Muscle of arm (tissue), 12 donors: ENCODE results near the gene C3orf22. TPM values are rescaled to one million over a fixed set of nuclear protein-coding genes. Genes with fewer than 3 reads are reported as not detected.

Experiments used
- DNase-seq: peaks from one replicate; pipeline ENCODE4 v3.0.0-alpha.2; 2013
- polyA plus RNA-seq, 12 donors: library from polyadenylated mRNA; unstranded; fragments of 120-200 nt; gene quantifications; one replicate each; pipeline ENCODE4 v1.2.1, GENCODE V29; 2013; ENCODE audit not compliant: insufficient read length in 12 of 12

C3orf22 gene
- polyA plus RNA-seq, 12 donors: 0.09 TPM; not detected in 11

DNA sequence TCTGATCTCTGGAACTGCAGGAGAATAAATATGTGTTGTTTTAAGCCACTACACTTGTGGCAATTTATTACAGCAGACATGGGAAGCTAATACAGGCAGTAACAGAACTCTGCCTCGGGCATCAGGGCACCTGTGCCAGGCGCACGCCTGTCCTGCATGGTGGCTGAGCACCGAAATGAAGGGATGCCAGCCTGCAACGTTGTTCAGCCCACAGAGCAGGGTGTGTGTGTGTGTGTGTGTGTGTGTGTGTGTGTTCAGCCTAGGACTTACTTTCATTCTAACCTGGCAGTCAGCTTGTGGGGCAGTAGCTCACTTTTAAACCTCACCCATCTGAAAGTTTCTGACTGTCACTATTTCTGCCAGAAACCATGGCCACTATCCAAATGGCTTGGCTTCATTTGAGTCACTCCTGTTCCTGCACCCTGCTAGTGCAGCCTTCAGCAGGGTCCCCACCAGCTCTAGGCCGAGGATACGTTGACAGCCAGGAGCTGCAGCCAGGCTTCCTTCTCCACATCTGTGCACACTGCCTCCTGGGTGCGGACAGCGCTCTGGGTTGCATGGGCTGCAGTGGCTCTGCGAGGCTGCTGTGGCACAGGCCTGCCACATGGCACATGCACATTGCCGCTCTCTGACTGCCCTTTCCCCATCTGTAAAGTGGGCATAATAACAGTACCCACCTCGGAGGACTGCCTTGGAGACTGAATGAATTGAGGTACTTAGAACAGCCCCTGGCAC is 45.6 kb downstream of the C3orf22 start:
- no peak for DNase-seq

DNA sequence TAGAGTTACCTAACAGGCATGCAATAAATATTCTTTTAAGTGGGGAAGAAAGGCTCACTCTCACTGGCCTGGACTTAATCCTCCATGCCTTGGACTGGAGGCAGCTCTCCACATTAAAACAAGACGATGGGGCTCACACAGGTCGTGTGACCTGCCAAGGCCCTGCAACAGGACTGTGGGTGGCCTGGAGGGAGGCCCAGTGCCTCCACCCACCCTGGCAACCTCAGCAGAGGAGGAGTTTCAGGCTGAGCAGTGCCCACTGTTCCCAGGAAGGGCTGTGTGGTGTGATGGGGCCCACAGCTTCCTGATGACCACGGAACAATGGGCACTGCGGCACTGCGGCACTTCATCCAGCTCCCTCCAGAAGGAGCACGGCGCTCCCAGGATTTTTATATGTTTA is 46.7 kb downstream of the C3orf22 start:
- no peak for DNase-seq

DNA sequence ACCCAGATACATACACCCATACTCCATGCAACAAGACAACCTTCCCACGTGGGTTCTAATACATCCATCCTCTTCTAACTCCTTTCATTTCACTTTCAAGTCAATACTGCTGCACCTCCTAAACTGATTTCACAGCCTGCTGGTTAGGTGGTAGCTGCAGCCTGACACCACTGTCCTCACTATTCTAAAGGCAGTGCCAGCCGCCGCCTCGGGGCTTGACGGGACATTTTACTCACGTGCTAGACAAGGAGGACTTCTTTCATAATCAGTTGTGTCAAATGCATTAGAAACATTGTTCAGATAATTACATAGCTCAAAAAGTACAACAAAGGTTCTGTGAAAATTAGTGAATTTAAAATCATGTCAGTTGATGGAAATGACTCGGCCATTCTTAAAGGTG is 47.4 kb downstream of the C3orf22 start:
- no peak for DNase-seq

DNA sequence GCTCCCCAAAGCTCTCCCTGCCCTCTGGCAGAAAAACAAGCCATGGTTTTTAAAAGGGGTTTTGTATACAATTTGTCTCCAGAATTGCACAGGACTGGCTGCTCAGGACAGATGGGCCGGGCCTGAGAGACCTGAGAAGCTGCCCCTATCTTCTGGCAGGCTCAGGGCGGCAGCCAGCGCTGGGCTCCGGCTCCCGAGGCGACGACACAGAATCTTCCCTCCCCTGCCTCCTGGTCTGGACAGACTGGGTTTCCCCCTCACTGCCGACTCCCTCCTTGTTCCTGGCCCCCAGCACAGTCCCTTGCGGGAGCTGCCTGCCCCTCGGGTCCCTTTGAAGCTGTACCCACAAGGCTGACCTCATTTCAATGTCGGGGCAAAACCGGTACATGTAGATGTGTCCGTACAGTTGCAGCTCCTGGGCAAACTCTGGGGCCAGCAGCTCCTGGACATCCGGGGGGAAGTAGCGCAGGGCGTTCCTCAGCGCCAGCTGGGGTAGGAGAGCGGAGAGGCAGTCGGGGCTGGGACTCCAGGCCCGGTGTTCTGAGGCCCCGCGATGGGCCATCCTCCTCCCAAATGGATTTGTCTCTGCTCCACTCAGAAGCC is 48.3 kb downstream of the C3orf22 start:
- no peak for DNase-seq

DNA sequence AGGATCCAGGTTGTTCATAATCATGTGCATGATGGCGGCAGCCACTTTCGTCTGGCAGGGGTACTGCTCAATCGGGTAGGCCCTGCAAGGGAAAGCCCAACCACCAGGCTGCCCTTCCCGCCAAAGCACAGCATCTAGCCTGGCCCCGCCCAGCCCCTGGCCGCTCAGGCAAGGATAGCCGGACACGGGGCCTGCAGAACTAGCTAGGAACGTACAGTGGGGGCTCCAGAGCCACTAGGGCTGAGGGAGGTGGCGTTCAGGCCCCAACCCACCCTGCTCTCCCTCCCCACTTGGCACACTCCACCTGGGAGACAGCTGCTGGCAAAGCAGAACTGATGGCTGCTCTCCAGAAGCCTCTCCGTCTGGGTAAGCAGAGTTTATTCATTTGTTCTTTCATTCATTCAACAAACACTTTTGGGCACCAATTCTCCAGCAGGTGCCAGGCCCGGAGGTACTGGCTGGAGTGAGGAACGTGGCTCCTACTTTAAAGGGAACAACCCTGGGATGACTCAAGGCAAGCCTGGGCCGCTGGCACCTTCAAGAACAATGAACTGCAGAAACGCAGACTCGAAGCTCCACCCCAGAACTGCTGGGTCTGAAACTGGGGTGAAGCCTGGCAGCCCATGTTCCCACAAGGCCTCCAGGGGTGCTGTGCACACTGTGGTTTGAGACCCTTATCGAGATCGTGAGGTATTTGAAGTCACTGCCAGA is 49.0 kb downstream of the C3orf22 start:
- DNase-seq: no peak

DNA sequence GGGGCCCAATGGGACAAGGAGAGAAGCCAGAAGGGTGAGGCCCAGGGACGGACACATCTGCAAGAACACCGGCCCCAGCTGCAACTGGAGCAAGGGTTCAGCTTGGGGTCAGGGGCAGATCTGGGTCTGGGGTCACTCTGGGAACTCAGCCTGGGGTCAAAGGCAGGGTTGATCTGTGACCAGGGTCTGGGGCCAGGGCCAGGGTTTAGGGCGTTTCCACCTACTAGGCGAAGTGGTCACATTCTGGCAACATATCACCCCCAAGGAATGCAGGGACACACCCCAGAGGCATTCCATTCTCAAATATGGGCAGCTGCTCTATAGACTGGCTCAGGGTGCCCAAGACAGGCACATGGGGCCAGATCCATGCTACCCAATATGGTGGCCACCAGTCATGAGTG is 50.2 kb downstream of the C3orf22 start:
- no peak for DNase-seq

DNA sequence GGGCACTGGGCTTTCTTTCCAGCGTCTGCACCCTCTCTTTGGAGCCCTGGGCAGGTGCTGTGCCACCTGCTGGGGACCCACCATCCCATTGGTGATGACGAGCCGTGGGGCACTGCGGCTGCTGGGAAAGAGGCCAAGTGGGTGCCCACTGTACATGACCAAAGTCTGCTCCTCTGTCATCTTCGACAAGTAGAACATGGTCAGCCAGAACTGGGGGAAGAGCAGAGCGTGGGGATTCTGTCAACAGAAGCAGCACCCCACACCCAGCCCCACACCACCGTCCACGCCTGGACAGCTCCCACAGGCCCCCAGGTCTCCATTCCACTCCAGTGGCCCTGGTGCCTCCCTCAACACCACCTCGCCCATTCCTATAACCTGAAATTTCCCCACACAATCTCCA is 50.8 kb downstream of the C3orf22 start:
- no peak for DNase-seq

DNA sequence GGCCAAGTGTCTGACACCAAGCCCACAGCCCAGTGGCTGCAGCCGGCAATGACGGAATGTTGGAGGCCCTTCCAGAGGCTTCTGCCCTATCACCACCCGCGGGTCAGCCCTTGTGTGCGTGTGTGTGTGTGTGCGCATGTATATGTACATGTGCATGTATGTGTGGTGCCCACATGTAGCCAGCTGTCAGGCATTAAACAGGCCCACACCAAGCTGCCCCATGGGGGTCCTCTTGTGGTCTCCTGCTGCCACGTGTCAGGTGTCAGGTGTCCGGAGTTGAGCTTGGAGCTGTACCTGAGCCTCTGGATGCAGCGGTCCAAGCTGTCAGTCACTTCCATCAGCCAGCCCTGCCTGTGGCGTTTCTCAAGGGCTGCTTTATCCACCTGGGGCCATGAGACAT is 55.0 kb downstream of the C3orf22 start:
- DNase-seq: no peak

DNA sequence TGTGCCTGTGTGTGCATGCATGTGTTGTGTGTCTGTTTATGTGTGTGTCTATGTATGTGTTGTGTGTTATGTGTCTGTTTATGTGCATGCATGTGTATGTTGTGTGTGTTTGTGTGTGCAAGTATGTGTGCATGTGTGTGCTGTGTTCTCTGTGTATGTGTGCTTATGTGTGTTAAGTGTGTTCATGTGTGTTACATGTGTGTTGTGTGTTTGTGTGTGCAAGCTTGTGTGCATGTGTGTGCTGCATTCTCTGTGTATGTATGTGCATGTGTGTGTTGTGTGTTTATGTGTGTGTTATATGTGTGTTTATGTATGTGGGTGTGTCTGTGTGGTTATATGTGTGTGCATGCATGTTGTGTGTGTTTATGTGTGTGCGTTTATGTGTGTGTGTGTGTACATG is 56.1 kb downstream of the C3orf22 start:
- DNase-seq: no peak

DNA sequence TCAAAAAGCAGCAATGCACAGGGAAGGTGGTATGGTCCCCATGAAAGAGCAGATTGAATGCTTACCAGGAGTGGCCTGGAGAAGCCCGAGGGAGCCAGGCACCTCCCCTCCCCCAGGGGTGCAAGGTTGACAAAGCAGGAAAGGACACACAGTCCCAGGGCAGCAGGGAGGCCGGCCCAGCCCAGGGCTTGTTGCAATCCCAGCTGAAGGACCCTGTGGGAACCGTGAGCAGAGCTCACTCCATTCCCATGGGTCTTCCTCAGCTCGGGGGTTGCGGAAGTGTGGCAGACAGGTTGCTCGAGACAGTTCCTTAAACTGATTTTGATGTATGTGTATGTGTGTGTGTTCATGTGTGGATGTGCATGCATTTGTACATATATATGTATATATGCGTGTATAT is 57.0 kb downstream of the C3orf22 start:
- DNase-seq: no peak

DNA sequence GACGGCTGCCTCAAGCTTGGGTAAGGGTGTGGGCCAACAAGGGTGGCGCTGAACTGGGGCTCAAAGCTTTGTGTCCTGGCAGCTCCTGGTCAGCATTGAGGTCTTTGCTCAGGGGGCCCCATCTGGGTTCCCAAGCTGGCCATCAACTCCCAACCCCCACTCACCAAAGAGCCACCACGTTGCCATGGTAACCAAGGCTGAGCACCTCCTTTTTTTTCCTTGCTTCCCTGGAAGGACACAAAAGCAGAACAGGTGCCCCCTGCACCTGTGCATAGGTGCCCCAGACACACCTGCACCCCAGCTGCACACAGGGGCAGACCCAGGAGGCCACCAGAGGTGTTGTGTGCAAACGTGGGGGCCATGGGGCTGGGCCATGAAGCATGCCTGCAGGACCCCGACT is 57.7 kb downstream of the C3orf22 start:
- no peak for DNase-seq

DNA sequence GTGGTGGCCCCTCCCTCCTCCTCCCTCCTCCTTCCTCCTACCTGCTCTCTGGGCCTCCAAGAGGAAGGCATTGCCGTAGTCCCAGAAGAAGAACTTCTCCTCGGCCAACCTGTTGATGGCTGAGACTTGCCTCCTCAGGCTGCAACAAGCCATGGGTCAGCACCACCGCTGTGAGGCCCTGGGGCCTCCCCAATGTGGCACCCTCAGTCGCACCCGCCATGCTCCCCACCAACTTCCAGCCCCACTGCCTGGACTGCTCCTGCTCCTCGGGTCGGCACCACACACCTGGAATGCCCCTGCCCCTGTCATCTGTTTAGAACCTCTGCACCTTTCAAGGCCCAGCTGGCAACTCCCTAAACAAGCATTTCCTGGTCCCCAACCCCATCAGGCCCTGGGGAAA is 58.7 kb downstream of the C3orf22 start:
- DNase-seq: no peak

Other genes with a start within 250 kb of the C3orf22 start
- 1 to 10 TPM in 4 of 12 donors, under 1 TPM in 6, not detected in 2; 0.42 to 2.0 (median 0.90) TPM for gene KLF15, start 201.5 kb downstream of the C3orf22 start, polyA plus RNA-seq
- 1 to 10 TPM in 1 of 12 donors, under 1 TPM in 5, not detected in 6; 0.12 to 1.1 (median 0.93) TPM for gene CFAP100, start 164.0 kb downstream of the C3orf22 start, polyA plus RNA-seq
- 10 to 100 TPM in 11 of 12 donors, not detected in 1; 16.3 to 29.1 (median 26.1) TPM for gene ZXDC, start 83.0 kb downstream of the C3orf22 start, polyA plus RNA-seq
- under 1 TPM in 2 of 12 donors, not detected in 10; 0.11 to 0.19 TPM for gene UROC1, start 41.2 kb downstream of the C3orf22 start, polyA plus RNA-seq
- 10 to 100 TPM in 1 of 12 donors, under 1 TPM in 8, not detected in 3; 0.11 to 24.0 (median 0.21) TPM for gene CHST13, start 34.8 kb downstream of the C3orf22 start, polyA plus RNA-seq
- gene TXNRD3, start 96.2 kb upstream of the C3orf22 start, polyA plus RNA-seq: 10 to 100 TPM in 3 of 12 donors, 1 to 10 TPM in 7, not detected in 2; 7.5 to 10.9 (median 9.5) TPM
- 10 to 100 TPM in 2 of 12 donors, 1 to 10 TPM in 9, not detected in 1; 4.7 to 12.8 (median 7.3) TPM for gene CHCHD6, start 145.3 kb upstream of the C3orf22 start, polyA plus RNA-seq